ENCODE results near the gene ERFE.

The ERFE gene

DNA sequence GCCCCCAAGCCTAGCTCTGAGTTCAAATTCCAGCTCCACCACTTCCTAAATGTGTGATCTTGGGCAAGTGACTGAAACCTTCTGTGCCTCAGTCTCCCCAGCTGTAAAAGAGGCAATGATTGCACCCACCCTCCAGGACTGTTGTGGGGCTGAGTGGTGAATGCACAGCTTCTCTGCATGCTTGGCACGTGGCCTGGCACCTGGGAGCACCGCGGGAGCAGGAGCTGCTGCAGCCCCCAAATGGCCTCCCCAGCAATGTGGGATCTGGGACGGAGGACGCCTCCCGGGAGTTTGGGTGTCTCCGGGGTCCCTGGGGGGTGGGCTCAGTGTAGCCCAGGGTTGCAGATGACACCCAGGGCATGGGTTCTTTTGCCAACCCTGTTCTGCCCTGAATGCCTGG lies 18.7 kb upstream of the ERFE start:
- DNase-seq: no peak

DNA sequence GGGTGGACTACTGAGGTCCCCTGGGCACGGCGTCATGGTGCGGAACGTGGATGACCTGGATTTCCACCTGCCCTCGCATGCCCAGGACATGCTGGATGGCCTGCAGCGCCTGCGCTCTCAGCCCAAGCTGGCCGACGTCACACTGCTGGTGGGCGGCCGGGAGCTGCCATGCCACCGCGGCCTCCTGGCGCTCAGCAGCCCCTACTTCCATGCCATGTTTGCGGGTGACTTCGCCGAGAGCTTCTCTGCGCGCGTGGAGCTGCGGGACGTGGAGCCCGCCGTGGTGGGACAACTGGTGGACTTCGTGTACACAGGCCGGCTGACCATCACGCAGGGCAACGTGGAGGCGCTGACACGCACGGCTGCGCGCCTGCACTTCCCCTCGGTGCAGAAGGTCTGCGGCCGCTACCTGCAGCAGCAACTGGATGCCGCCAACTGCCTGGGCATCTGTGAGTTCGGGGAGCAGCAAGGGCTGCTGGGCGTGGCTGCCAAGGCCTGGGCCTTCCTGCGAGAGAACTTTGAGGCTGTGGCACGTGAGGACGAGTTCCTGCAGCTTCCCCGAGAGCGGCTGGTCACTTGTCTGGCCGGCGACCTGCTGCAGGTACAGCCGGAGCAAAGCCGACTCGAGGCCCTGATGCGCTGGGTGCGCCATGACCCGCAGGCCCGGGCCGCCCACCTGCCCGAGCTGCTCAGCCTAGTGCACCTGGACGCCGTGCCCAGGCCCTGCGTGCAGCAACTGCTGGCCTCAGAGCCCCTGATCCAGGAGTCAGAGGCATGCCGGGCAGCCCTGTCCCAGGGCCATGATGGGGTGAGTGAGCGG lies 17.8 kb upstream of the ERFE start:
- DNase-seq: no peak

DNA sequence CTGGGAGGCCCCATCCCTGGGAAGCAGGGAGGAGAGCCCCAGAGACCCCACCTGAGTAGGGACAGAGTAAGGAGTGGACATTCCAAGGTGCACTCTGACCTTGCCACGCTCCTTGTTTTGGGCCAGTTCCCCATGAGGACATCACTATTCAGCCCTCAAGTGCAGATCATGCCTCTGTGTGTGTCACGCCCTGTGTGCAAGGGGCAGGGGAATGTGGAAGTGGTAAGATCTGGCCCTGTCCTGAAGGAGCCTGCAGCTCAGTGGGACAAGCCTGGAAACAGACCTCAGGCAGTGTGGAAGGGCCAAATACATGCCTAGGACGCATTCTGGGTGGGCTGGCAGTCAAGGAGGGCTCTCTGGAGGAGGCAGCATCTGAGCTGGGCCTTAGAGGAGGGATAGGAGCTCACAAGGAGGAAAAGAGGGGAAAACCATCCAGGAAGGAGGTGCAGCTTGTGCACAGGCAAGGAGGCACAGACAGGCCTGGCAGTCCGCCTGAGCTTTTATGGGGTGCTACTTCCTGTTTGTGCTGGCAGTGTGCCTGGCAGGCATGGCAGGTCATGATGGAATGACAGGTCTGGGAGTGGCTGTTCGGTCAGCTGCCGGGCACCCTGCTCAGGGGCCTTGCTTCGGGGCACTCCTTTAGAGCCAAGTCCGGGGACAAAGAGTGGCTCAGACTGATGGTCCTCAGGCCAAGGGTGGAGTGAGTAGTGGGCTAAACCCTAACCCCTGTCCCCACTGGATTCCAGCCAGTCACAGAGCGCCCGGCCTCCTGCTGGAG lies 17.0 kb upstream of the ERFE start:
- no peak for DNase-seq

DNA sequence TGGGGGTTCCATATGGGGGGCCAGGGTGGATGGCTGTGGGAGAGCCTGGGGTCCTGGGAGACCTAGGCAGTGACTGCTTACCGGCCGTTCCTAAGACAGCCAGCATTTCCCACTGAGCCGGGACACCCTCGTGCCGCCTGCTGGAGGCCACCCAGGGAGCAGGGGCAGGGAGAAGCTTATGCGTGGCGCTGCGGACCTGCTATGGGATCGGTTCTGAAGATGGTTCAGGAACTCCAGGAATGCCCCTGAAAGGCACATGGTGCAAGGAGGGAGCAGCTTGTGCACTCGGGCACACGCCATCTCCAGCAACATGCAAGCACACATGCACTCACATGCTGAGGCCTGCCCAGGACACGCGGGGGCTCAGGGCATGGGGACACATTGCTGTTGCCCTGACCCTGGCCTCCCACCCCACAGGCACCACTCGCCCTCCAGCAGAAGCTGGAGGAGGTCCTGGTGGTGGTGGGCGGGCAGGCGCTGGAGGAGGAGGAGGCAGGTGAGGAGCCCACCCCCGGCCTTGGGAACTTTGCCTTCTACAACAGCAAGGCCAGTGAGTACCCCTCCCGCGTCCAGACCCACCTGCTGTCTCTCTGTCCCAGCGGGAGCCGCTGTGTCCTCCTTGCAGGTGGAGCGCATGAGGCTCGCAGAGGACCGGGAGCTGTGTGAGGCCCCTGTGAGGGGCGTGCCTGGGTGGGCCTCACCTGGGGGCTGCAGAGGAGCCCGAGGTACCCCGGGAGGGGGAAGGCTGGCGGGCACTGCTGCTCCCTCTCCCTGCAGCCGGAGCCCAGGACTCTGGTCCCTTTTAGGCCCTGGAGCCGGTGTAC lies 16.2 kb upstream of the ERFE start:
- DNase-seq: no peak

DNA sequence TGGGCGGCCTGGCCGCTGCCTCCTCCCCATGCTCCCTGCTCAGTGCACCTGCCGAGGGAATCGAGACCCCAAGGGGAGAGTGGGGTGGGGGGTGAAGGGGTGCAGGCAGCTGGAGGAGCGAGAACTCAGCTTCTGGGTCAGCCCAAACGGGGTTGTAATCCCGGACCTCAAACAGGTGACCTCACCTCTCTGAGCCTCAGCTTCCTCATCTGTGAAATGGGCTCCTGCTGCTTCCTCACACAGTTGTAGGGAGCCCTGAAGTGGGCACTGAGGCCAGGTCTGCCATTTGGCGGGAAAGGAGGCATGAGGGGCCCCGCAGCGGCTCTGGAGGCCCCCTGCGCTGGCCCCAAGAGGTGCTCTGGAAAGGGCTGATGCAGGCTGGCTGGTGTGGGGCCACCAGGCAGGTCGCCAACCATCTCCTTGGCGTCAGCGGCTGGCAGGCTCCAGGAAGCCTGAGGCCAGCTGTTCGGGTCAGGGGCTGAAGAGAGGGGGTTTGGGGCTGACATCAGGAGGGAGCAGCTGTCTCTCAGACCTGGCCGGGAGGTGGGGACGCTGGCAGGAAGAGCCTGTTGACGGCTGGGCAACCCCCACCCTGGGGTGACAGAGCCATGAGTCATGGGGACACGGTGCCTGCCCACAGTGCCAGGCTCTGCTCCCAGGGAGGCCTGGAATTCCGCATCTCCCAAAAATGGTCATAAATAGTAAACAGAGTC lies 15.4 kb upstream of the ERFE start:
- no peak for DNase-seq

DNA sequence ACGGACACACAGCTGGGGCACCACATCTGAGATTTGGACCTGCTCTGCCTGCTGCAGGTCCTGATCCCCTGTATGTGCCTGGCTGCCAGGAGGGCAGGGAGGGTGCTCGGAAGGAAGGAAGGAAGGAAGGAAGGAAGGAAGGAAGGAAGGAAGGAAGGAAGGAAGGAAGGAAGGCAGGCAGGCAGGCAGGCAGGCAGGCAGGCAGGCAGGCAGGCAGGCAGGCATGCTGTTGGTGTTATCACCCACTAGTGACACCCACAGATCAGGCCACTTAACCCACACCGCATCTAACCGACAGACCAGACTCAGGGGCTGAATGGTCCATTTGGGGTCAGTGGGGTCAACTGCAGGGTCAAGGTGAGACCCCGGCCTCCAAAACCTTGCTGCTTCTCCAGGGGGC lies 14.5 kb upstream of the ERFE start:
- no peak for DNase-seq

DNA sequence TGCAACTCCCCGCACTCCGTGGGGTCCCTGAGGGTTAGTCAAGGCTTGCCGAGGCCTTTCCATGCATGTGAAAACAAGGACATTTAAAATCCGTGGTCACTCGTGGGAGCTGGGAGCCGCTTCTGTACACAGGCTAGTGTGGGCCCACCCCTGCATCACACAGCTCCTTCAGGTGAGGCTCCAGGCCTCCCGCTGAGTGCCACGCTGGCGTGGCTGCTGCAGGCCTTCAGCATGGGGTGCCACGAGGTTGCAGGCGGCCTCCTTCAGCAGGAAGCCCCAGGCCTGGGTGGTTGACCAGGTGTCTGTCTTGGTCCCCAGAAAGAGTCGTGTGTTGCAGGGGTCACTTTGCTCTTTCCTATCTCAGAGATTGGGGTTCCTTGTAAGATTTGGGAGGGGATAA lies 13.7 kb upstream of the ERFE start:
- no peak for DNase-seq

DNA sequence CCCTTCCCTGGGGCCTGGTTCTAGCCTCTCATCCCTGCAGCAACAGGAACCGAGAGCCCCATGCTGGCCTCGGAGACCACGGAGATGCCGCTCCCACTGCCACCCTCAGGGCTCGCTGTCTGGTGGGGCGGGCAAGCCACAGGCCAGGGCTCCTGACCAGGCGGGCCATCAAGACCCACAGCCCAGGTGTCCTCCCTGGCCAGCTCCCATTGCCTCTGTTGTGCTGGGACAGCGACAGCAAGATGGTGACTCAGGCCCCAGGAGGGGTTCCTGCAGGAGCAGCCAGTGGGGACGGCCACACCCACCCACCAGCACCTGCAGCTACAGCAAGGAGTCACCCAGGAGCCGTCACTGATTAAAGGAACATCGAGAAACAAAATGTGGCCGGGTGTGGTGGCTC lies 12.9 kb upstream of the ERFE start:
- DNase-seq: no peak

DNA sequence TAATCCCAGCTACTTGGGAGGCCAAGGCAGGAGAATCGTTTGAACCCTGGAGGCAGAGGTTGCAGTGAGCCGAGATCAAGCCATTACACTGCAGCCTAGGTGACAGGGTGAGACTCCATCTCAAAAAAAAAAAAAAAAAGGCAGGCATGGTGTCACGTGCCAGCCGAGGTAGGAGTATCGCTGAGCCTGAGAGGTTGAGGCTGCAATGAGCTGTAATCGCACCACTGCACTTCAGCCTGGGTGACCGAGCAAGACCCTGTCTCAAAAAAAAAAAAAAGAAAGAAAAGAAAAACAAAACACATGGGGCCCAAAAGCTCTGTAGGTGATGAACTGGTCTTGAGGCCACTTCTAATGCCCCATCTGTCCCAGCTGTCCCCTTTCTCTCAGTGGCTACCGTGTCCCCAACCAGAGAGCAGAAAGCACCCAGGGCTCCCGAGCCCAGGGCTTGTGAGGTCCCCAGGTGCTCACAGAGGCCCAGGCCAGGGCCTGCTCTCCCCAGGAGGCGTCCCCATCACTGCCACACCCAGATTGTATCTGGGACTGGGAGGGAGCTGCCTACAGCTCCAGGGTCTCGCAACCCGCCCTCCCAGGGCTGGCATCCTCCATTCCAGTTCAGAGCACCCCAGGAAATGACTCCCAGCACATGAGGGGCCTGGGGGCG lies 11.8 kb upstream of the ERFE start:
- DNase-seq: no peak

DNA sequence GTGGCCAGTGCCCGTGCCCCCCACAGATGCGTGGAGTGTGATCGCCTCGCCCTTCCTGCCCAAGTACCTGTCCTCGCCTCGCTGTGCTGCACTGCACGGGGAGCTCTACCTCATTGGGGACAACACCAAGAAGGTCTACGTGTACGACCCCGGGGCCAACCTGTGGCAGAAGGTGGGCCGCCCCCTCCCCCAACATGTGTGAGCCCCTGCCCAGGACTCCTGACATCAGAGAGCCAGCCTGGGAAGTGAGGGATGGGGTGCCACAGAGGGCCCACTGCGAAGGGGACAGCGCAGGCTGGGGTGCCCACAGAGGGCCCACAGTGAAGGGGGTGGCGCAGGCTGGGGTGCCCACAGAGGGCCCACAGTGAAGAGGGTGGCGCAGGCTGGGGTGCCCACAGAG lies 9.8 kb upstream of the ERFE start:
- DNase-seq: no peak

DNA sequence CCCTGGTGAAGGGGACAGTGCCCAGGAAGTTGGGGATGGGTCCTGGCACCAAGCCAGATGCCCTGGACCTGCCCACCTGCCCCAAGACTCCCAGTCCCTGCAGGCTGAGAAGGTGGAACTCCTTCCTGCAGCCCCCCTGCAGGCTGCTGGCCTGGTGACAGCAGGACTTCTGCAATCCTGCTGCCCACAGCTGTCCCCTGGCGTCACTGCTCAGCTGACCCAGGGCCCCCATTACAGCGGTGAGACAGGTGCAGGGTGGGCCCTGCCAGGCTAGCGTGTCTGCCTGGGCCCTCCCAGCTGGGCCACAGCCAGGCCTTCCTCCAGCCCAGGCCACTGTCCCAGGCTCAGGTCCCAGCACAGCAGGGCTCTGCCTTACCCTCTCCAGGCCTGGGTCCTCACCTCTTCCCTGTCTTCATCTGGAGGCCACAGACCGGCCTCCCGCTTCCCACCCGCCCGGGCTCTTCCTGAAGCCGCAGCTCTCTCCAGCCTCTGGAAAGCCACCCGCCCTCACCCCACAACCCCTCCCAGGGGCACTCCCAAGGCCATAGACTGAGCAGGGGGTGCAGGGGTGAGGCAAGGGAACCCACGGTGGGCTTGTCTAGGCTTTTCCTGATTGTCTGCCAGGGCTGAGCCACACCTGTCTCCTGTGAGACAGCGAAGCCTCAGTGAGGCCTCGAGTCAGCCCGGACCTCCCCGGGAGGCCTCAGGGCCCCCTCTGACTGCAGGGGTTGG lies 8.8 kb upstream of the ERFE start:
- no peak for DNase-seq

DNA sequence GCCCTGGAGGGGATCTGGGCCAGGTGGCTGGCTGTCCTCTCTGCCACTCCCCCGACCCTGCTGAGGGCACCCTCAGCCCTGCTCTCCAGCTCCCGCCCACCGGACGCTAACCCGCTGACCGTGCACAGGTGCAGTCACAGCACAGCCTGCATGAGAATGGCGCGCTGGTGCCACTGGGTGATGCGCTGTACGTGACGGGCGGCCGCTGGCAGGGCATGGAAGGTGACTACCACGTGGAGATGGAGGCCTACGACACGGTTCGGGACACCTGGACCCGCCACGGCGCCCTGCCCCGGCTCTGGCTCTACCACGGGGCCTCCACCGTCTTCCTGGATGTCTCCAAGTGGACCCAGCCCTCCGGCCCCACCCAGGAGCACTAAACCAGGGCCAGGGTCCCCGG lies 8.1 kb upstream of the ERFE start:
- no peak for DNase-seq

DNA sequence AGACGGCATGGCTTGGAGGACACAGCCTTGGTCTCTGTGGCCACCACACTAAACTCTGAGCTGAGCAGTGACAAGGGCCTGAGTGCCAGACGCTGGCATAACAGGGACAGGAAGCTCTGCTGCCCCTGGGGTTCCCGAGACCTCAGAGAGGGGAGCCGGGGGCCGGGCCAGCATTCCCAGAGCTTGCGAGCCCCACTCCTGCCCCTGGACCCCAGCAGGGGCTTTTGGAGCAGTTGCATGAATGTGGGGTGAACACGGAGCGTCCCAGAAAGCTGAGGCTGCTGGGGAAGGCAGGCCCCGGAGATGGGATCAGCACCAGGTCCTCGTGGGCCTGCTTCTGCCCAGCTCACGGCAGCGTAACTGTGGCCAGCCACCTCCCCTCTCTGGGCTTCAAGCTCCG lies 7.6 kb upstream of the ERFE start:
- no peak for DNase-seq

DNA sequence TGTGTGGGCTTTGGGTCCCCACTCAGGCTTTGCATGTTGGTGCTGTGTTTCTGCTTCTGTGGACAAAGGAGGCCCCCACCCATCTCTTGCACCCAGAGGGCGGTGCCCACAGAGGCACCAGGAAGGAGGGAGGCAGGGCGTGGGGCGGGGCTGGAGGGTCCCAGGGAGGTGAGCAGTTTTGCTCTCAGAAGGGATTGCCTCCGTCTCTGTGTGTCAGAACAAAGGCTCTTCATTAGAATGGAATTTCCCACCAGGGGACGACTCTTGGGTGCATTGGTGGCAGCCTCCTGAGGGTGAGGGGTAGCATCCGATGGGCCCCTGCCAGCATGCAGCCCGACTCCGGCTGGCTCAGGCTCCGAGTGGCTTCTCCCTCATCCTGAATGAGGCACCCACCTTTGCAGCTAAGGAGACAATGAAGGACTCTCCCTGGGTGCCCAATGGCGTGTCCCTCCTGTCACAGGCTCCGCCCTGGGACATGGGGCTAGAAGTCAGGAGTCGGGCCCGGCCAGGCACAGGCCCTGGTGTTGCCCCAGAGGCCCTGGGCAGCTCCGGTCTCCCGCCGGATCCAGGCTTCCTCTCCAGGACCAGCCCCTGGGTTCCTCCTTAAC lies 7.0 kb upstream of the ERFE start:
- DNase-seq: no peak

DNA sequence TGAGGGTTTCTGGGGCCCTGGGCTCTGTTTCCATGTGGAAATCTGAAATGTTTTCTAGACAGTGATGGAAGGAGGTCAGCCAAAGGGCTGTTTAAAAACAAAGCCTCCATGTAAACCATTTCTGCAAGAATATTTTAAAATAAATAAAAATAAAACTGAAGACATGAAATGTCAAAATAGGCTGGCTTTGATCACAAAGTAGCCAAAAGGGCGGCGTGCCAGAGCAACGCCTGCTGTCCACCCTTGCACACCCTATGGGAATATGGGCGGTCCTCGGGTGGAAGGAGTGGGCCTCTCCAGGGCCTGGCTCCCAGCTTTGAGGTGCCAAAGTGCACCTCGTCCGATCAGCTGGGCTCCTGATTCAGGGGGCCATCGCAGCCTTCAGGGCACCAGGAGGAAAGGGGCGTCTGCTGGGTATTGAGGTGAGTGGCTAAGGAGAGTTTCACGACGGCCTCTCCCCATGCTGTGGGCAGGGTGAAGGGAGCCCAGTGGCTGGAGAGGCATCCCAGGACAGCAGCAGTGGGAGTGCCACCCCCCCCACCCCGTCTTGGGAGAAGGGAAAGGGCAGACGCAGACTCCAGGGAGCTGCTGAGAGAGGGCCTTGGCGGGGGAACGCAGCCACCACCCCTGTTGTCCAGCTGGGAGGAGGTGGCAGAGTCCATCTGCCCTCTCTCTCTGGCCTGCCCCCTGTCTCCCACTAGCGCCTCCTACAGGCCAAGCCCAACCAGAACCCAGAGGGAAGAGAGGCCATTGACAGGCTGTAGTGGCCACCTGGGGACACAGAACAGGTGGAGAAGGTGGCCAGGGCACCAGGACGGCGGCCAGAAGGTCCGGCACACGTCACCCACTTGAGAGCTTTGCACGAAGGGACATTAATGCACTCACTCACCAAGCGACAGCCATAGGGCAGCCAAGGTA lies 5.7 kb upstream of the ERFE start:
- no peak for DNase-seq

DNA sequence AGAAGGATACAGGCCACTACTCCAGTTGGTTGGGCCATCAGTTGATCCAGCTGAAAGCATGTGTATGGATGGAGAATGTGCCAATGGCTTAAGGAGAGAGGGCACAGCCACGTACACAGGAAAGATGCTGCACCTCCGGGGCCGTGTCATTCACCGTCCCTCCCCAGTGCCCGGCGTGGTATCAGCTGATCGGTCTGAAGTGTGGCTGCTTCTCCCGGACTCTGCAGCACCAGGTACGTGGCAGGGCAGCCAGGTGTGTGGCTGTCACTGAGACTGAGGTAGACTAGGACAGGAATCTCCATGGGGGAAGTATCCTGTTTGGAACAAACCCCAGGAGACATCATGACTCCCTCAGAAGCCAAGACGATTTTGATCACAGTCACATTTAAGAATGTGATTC lies 4.2 kb upstream of the ERFE start:
- DNase-seq: no peak

DNA sequence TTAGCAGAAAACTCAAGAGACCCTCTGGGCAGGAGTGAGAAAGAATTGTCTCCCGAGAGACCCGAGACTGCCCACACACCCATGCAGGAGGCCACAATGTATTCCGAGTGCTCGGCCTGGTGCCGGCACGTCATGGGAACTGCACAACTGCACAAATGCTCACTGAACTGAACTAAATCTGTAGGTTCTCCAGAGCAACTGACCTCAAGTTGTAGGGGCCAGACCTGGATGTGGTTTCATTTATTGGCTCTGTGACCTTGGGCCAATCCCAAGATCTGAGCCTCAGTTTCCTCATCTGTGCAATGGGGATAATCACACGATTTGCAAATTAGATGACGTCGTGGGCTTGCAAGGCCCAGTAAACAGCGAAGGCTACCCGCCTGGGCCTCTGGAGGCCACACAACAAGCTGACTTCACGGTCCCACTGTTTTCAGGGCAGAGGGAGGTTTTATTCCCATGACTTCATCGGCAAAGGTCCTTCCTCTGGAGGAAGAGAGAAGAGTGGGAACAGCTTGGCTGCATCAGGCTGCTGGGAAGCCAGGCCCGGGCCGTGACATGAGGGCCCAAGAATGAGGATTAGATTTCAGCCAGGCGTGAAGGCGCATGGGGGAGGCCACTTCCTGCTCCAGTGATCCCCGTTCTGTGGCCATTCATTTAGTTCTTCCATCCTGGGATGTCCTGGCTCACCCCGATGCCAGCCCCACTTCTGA lies 3.6 kb upstream of the ERFE start:
- DNase-seq: no peak

DNA sequence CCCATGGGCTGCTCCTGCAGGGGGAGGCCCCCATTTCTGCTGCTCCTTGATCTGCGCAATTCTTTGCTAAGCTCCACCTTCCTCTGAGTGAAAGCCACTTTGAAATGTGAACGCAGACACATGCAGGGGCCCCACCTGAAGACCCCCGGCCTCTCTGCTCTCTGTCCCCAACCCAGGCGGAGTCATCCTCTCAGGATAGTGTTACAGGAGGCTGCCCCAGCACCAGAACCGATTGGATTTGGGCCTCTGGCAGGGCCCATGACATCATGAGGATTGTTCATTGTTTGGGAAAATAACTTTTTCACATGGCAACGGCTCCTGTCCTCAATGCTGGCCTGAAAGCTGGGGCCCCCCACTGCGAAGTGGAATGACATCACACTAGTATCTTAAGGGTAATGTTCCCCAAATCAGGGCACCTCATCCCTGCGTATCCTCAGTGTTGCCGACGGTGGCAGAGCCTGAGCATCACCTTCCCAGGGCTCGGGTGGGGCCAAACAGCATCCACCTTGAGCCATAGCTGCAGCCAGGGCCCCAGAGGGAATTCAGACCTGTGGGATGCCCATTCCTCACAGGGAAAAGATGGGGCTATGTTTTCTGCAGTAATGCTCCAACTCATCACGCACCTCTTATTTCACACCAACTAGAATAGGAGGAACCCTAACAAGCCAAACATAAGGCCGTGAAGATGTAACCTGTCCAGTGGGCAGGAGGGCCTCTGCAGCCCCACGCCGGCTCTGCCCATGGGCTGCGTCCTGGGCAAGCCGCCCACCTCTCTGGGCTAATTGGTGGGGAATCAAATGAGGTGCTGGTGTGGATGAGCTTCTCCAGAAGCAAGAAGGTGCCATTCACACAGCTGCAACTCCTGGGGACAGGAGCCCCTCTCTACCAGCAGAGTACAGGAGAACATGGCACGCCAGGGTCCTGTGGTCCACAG lies 2.7 kb upstream of the ERFE start:
- no peak for DNase-seq
